ENCODE data around the gene GALNT11.
"Not testable (repeated sequence)": the region's sequence is repeated elsewhere in the genome, so short reads cannot be mapped to it uniquely, and the experiment has no call there.

GALNT11 gene

DNA sequence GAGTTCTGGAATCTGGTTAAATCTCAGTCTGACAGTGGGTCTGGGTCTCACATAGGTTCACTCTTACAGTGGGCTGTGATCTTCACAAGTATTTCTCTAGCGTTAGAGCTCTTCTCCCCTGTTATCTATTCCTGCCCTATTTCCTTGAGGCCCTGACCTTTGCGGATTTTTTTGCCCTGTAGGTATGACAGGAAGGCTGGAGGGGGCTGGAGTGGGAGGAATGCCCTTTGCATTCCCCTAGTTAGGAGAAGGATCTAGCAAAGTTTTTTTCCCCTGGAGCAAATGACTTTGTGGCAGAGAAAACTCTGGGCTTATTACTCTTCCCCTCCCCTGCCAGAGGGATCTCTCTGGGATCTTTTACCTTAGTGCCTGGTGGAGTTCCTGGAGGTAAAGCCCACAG is 49.2 kb downstream of the GALNT11 start:
- DNase-seq (ENCODE audit: low read depth in 2 of 3, low spot score in 2 of 3) = no peak

DNA sequence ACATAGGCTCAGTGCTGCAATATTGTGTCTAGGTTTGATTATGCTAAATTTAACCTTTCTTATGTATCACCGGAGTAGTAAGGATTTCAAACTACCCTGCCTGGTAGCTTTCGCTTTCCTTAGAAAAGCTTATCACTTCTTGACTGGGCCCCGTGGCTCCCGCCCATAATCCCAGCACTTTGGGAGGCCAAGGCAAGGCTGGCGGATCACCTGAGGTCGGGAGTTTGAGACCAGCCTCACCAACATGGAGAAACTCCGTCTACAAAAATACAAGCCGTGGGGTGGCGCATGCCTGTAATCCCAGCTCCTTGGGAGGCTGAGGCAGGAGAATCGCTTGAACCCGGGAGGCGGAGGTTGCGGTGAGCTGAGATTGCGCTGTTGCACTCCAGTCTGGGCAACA is 49.9 kb downstream of the GALNT11 start:
- DNase-seq (ENCODE audit: low read depth in 2 of 3, low spot score in 2 of 3) = not testable (repeated sequence)

DNA sequence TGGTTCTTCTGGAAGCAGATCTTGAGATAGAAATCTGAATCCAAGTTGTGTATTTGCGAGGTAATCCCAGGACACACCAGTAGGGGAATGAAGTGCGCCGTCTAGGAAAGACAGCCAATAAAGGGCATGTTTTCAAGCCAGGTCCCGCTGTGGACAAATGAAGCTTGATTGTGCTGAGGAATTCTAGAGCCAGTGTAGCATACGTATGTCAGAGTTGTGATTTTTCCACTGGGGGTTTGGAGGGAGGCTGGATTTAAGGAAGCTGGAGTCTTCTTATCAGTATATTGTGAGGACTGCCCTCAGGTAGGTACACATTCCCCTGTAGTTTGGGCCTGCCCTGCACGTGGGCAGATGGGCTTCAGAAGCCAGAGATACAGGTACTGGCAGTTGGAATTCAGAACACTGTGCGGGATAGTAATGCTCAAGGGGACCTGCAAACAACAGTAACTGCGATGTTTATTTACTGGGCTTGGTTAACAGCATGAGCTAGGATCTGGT is 50.9 kb downstream of the GALNT11 start:
- no peak for DNase-seq (ENCODE audit: low read depth in 2 of 3, low spot score in 2 of 3)

DNA sequence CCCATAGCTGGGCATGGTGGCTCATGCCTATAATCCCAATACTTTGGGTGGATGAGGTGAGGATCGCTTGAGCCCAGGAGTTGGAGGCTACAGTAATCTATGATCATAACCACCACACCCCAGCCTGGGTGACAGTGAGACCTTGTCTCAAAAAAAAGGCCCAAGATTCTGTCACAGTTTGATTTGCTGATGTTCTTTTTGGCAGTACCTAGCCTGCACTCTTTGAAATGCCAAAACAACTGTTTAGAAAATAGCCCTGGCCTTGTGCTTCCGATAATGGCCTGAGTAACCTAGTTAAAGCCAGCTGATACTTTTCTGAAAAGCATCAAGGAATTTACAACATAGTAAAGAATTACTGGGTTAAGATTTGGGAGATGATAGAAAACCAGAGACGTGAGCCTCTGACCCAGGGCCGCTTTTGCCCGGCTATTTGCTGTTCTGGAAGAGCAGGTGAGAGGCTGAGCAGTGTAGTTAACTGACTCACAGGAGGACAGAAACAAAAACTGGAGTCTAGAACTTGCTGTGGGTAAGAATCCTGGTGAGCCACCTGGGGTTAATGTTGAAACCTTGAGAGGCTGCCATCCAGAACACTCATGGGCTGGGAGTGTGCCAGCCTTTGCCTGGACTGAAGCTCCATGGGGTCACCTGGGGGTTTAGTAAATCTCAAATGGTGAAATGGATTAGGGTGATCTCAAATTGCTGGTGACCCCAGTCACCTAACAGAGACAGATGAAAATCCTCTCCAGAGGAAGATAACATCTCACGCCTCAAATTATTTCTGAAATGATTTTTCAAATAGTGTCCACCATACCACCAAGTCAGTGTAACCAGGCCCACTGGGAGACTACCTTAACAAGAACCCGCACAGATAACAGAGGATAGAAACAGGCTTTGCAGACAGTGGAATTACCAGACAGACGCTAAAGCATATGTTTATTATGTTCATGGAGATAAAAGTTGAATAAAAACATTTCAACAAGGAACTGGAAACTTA is 51.8 kb downstream of the GALNT11 start:
- DNase-seq (ENCODE audit: low read depth in 2 of 3, low spot score in 2 of 3) = no peak

- DNase-seq (ENCODE audit: low read depth in 2 of 3, low spot score in 2 of 3) = no peak
Observed at GRCh38 chr7:152078025-152078424, 52.6 kb downstream of the GALNT11 start.

DNA sequence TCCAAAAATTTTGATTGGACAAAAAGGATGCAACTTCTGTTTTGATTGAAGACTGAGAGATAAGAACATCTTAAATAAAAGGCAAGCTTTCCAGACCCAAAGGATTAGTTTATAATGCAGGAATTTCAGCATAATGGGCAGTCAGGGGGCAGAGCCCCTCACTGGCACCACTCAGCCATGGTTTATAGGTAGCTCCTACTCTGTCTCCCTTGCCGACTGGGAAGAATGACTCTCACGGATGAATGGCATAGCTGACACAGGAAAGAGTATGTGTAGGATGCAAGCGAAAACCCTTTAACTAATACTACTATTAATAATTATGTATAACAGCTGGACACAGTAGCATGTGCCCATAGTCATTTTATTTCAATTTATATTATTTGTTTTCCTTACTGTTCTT is 53.3 kb downstream of the GALNT11 start:
- no peak for DNase-seq (ENCODE audit: low read depth in 2 of 3, low spot score in 2 of 3)

DNA sequence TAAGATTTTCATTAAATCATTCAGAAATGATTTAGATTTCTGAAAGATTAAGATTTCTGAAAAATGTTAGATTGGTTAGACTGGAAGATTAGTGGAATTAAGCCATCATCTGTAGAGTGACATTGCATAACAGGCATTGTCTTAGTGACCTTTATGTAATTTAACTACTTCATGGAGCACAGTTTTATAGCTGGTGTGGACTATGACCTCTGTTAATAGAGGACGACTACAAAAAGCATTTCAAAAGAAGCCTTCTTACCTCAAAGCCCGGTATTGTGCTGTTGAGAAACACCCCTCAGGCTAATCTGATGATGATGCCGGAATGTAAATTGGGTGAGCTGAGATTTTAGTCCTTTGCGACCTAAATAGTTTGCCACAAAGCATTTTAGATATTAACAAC is 55.6 kb downstream of the GALNT11 start:
- no peak for DNase-seq (ENCODE audit: low read depth in 2 of 3, low spot score in 2 of 3)

GRCh38 chr7:152082073-152082721 is 56.7 kb downstream of the GALNT11 start:
- DNase-seq (ENCODE audit: low read depth in 2 of 3, low spot score in 2 of 3) = not testable (repeated sequence)

DNA sequence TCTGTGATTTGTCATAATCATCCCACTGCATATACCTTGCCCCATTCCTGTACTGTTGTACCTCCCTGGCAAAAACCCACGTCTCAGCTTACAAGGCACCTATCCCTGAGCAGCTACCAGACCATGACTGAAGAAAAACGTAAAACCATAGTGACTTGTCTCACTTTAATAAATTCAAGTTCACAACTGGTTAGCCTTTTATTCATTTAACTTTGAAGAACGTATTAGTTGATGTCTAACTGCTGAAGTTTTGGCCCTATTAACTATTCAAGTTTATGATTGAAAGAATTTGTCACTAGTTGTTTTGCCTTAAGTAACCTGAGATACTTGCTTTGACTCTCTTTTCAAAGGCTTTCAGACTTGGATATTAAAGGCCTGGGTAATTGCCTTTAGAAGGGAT is 59.7 kb downstream of the GALNT11 start:
- DNase-seq (ENCODE audit: low read depth in 2 of 3, low spot score in 2 of 3) = no peak

GRCh38 chr7:152086513-152086912 is 61.0 kb downstream of the GALNT11 start:
- no peak for DNase-seq (ENCODE audit: low read depth in 2 of 3, low spot score in 2 of 3)

DNA sequence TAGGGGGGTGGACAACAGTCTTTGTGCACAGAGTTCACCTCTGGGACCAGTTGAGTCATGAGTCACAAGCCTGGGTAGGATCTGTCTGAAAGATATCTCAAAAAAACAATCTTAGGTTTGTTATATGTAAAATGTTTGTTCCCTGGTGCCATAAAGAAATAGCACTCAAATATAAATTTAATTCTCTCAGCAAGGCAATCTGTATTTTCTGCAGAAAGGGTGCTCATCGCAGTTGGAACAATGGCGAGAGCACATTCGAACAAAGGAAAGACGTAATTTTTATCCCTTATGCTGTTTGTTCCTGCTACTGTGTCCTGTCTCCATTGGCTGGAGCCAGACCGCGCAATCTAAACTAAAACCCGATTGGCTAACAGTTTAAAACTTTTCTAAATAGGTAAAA is 63.7 kb downstream of the GALNT11 start:
- no peak for DNase-seq (ENCODE audit: low read depth in 2 of 3, low spot score in 2 of 3)

DNA sequence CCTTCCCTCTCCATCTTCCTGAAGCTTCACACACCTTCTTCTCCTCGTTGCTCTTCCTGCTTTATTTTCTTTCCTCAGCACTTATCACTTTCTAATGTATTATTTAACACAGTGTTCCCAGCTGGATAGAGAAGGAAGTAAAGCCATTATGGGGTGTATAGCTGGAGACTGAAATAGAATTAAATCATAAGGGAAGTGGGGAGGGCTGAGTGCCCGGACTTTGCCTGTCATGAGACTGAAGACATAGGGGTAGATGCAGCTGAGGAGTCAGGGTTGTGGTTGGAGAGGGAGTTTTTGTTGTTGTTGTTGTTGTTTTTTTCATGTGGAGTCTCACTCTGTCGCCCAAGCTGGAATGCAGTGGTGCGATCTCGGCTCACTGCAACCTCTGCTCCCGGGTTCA is 65.3 kb downstream of the GALNT11 start:
- no peak for DNase-seq (ENCODE audit: low read depth in 2 of 3, low spot score in 2 of 3)

DNA sequence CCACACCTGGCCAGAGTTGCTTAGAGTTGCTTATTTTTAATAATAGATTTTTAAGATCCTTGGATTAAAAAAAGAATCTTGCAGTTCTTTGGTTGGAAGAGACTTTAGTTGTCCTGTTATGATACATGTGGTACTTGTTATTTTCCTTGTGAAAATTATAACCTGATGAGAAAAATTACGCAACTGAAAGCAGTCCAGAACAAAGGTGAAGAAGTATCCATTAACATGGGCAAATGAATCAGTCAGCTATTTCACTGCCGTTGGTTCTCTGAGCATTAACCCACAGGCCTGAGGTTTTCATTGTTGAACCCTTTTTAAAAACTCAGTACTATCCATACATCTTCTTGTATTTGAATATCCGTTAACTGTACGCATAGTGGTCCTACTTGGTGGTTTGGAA is 68.2 kb downstream of the GALNT11 start:
- no peak for DNase-seq (ENCODE audit: low read depth in 2 of 3, low spot score in 2 of 3)

- DNase-seq (ENCODE audit: low read depth in 2 of 3, low spot score in 2 of 3) = no peak
Observed at GRCh38 chr7:152095771-152096170, 70.3 kb downstream of the GALNT11 start.

DNA sequence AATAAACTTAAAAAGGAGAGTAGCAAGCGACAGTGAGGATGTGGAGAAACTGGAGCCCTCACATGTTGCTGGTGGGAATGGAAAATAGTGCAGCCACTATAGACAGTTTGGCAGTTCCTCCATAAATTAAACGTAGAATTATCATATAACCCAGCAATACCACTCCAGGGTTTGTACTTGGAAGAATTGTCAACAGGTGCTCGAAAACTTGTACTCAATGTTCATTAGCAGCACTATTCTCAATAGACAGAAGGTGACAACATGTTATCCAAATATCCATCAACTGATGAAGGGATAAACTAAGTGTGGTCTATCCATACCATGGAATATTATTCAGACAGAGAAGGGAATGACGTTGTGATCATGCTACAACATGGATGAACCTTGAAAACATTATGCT is 71.9 kb downstream of the GALNT11 start:
- DNase-seq (ENCODE audit: low read depth in 2 of 3, low spot score in 2 of 3) = no peak

GRCh38 chr7:152103066-152103465 is 77.6 kb downstream of the GALNT11 start:
- DNase-seq (ENCODE audit: low read depth in 2 of 3, low spot score in 2 of 3) = no peak

DNA sequence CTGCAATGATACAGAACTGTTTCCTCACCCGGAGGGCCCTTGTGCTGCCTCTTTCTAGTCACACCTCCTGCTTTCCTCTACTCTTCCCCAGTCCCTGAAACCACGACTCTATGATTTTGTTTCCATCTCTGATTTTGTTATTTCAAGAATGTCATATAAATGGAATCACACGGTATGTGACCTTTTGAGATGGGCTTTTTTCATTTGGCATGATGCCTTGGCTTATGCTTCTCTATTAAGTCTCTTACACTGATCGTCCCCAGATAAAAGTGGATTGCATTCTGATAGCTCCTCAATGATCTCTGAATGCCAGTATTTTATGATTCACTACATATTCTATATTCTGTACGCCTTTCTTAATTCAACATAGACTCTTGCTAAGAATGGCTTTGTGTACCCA is 78.2 kb downstream of the GALNT11 start:
- no peak for DNase-seq (ENCODE audit: low read depth in 2 of 3, low spot score in 2 of 3)

DNA sequence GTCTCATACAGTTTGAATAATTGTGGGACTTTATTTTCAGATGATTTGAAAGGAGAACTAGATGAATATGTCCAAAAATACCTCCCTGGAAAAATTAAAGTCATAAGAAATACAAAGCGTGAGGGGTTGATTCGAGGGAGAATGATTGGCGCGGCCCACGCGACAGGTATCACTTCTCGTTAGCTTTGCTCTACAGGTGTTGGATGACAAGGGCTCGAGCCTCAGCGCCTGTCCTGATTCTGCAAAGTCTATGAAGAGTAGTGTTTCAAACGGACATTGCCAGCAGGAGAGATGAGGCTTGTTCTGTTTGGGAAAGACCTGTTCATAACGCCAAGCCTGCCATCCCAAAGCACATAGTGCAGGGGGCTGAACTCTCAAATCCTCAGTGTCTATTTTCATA is 79.7 kb downstream of the GALNT11 start:
- no peak for DNase-seq (ENCODE audit: low read depth in 2 of 3, low spot score in 2 of 3)

GRCh38 chr7:152106990-152107389 is 81.5 kb downstream of the GALNT11 start:
- no peak for DNase-seq (ENCODE audit: low read depth in 2 of 3, low spot score in 2 of 3)

GRCh38 chr7:152107945-152108344 is 82.5 kb downstream of the GALNT11 start:
- no peak for DNase-seq (ENCODE audit: low read depth in 2 of 3, low spot score in 2 of 3)

DNA sequence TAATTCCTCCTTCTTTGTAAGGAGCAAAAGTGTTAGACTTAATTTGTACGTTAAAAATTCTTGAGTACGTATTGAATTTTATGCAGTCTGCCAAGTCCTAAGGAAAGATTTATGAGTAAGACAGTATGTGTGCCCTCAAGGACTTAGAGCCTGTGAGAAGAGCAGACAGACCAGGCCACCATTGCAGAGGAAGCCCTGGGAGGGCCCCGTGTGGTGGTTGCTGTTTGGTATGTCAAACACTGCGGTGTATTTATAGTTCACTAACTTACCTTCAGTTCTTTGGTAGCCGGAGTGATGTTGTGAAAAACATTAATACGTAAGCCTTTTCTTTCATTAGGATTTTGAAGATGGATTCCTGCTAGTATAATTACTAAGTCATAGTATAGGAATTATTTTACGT is 82.9 kb downstream of the GALNT11 start:
- DNase-seq (ENCODE audit: low read depth in 2 of 3, low spot score in 2 of 3) = no peak

GRCh38 chr7:152112829-152113228 is 87.4 kb downstream of the GALNT11 start:
- DNase-seq (ENCODE audit: low read depth in 2 of 3, low spot score in 2 of 3) = no peak

Measured in activated CD8-positive, alpha-beta memory T cell treated with anti-CD3 and anti-CD28 coated beads for 48 hours (primary cell).